Ovary (tissue), 3 donors: ENCODE data around the gene TAF4.

Source experiments
- POLR2A ChIP-seq: fragments of 450-650 bp; IDR thresholded peaks from one replicate; pipeline ENCODE4 v1.6.1; 2017; ENCODE audit warnings: antibody characterized with exemption, mild to moderate bottlenecking, moderate library complexity
- TF ChIP-seq, protein P1 (sequence below), 3 donors: fragments of 450-650 bp in 2 of 3; fragments of 200-600 bp in 1 of 3; IDR thresholded peaks; one replicate each; pipeline versions ENCODE4 v1.5.1 to v1.8.0; 2016 to 2022; ENCODE audit warnings: antibody characterized with exemption in 3 of 3, mild to moderate bottlenecking in 1 of 3
- donor health status: DM: no; HTN: no; CAD: no.

DNA sequence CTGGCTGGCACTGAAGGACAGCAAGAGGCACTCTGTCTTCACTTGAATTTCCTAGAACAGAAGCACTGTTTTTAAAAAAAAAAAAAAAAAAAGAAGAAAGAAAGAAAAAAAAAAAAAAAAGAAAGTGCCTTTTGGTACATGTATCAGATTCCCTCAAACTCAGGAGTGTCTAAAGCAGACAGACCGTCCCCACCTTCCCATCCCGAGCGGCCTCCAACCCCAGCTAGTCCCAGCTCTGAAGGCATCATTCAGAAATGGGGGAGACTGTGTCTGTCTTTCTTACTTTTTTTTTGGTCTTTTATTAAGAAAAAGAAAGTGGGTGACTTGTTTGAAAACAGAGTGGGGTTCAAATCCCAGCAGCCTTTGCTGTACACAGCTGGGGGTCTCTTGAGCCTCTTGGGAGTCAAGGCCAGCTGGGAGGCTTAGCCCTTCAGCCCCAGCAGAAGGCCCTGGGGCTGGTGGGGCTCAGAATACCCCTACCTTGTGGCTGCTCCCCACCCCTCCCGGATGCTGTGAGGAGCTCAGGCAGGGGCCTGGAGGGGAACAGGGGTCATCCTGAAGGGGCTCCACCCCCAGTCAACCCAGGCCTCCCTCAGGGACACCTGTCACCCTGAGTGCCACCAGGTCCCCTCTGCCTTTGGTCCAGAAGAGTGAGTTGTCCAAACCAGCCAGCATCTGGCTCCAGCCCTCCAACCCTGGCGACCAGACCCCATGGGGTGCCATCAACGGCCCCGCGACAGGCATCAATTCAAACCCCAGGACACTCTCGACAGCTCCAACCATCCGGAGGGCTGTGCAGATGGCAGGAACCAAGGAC, 128.3 kb downstream of the TAF4 start:
- TF ChIP-seq, protein P1, sequence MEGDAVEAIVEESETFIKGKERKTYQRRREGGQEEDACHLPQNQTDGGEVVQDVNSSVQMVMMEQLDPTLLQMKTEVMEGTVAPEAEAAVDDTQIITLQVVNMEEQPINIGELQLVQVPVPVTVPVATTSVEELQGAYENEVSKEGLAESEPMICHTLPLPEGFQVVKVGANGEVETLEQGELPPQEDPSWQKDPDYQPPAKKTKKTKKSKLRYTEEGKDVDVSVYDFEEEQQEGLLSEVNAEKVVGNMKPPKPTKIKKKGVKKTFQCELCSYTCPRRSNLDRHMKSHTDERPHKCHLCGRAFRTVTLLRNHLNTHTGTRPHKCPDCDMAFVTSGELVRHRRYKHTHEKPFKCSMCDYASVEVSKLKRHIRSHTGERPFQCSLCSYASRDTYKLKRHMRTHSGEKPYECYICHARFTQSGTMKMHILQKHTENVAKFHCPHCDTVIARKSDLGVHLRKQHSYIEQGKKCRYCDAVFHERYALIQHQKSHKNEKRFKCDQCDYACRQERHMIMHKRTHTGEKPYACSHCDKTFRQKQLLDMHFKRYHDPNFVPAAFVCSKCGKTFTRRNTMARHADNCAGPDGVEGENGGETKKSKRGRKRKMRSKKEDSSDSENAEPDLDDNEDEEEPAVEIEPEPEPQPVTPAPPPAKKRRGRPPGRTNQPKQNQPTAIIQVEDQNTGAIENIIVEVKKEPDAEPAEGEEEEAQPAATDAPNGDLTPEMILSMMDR (IDR thresholded peaks at IDR 0.05) = no peak
- TF ChIP-seq POLR2A = no peak
